Mesenteric fat pad (tissue), 1 donor: Measurements from ENCODE around the gene C6orf15. TPM values are rescaled to one million over a fixed set of nuclear protein-coding genes. Genes with fewer than 3 reads are reported as not detected.
"Not testable (repeated sequence)": the region's sequence is repeated elsewhere in the genome, so short reads cannot be mapped to it uniquely, and the experiment has no call there.

Source experiments
- DNase-seq: peaks from one replicate; pipeline ENCODE4 v3.0.0-alpha.2; 2020; ENCODE audit warnings: low spot score
- total RNA-seq: library from RNA; stranded (reverse); fragmentation: NEBNext Ultra II Directional; extraction: Animal tissue kit (Norgen Biotek cat#: 25700); gene quantifications from one replicate; pipeline ENCODE4 v1.2.1, GENCODE V29; 2021
- donor health status: DM: yes; HTN: yes; CAD: no.

Gene C6orf15
- total RNA-seq, 1 donor from 2014 or later = not detected

DNA sequence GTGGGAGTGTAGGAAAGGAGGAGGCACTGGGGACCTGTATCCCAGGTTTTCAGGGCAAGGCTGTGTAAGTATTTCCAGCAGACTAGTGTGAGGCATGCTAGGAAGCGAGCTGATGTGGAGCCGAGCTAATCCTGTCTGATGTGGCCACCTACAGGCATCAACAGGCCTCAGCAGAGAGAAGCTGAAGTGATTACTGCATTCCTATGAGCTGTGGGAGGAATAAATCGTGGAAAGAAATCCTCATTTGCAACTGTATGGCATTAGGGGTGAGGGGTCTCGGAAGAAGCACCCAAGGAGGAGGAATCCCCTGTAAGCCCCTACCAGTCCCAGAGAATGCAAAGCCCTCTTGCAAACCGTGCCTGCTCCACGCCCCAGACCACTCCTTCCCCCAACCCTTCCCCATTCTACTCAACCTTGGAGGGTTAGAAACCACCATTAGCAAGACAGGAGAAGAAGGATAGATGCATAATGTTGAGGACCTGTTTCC lies 41.6 kb downstream of the C6orf15 start:
- DNase-seq = no peak

DNA sequence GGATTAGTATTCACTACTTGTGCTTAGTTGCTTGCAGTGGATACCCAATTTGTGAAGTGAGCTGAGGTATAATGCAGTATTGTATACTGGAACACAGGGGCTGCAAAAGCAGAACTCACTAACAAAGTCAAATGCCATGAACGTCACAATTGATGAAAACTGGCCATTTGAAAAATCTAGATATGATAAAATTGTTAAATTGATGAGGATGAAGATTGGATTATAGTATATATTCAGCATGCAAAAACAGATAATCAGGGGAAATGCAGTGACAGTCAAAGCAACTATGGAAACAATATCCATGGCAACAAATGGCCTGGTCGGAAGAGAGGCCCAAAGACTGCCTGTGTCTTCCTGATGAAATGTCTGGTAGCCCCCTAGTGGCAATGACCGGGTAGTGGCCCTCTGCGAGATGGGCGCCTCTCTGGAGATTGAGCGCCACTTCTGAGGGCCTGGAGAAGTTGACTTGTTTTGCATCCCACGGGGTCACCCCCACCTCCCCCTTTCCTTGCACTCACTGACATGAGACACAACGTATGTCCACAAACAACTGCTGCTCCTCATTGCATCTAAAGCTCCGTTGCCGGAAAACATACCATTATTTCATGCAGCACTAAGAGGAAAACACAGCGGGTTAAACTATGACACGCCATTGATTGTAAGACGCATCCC lies 43.6 kb downstream of the C6orf15 start:
- no peak for DNase-seq

DNA sequence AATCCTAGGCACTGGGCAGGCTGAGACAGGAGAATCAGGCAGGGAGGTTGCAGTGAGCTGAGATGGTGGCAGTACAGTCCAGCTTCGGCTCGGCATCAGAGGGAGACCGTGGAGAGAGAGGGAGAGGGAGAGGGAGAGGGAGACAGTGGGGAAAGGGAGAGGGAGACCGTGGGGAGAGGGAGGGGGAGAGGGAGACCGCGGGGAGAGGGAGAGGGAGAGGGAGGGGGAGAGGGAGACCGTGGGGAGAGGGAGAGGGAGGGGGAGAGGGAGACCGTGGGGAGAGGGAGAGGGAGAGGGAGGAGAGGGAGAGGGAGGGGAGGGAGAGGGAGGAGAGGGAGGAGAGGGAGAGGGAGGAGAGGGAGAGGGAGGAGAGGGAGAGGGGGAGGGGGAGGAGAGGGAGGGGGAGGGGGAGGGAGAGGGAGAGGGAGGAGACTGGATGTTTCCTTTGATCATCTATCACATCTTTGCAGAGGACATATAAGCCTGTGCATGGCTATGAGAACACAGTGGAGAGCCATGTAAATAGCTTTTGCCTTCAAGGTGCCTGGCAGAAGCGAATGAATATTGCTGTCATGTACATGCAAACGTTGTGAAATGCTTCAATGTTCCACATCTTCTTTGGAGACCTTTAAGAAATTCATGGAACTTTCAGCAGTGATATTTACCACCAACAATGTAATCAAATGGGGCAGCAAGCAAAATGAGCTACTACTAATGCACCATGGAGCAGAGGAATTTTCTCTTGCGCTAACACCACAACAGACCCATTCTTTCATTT lies 44.3 kb downstream of the C6orf15 start:
- DNase-seq = not testable (repeated sequence)

GRCh38 chr6:31067028-31067427 lies 45.3 kb downstream of the C6orf15 start:
- DNase-seq = not testable (repeated sequence)

GRCh38 chr6:31065556-31065955 lies 46.8 kb downstream of the C6orf15 start:
- DNase-seq = no peak

DNA sequence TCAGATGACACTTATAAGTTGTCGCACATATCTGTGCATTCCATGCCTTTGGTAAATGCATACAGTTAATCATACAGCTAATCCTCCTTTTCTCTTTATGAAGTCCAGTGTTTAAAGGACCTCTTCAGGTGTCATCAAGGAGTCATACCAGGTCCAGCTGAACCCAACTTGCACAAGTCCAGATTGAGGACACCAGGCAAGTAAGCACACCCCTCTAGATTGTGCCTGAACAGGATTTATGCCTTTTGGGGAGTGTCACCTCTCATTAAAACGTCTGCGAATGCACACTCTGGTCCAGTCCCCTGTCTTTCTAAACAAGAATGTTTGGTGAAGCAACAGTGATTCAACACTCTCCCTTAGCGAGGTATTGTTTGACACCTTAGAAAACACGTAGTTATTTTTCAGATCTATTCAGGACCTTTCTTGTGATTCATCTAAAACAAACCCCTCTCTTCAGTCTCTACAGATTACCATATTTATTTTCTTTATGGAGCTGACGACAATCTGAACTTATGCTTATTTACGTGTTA lies 48.4 kb downstream of the C6orf15 start:
- no peak for DNase-seq

Other genes starting within 250 kb of the C6orf15 start
- gene DDR1, start 228.1 kb downstream of the C6orf15 start, total RNA-seq = 82.1 TPM
- gene GTF2H4, start 204.4 kb downstream of the C6orf15 start, total RNA-seq = 44.4 TPM
- 23.5 TPM for gene VARS2, start 198.3 kb downstream of the C6orf15 start, total RNA-seq
- not detected for gene SFTA2, start 180.4 kb downstream of the C6orf15 start, total RNA-seq
- gene MUCL3, start 171.6 kb downstream of the C6orf15 start, total RNA-seq = not detected
- not detected for gene MUC21, start 128.9 kb downstream of the C6orf15 start, total RNA-seq
- not detected for gene MUC22, start 102.1 kb downstream of the C6orf15 start, total RNA-seq
- gene PSORS1C1, start 2.2 kb upstream of the C6orf15 start, total RNA-seq = 0.45 TPM
- gene CDSN, start 7.9 kb upstream of the C6orf15 start, total RNA-seq = not detected
- gene PSORS1C2, start 26.5 kb upstream of the C6orf15 start, total RNA-seq = not detected
- 8.4 TPM for gene CCHCR1, start 45.2 kb upstream of the C6orf15 start, total RNA-seq
- gene TCF19, start 46.0 kb upstream of the C6orf15 start, total RNA-seq = 2.1 TPM
- 0.93 TPM for gene POU5F1, start 58.1 kb upstream of the C6orf15 start, total RNA-seq
- gene HLA-C, start 159.5 kb upstream of the C6orf15 start, total RNA-seq = 425 TPM
- gene HLA-B, start 244.6 kb upstream of the C6orf15 start, total RNA-seq = 914 TPM